ENCODE results near the gene CIDEC. TPM values are rescaled to one million over a fixed set of nuclear protein-coding genes. Genes with fewer than 3 reads are reported as not detected.

Gene CIDEC
- total RNA-seq, 2 donors from 2014 or later: 0.42 TPM; not detected in 1

- no peak for ATAC-seq (replicated peaks)
- Mint-ChIP-seq H3K27me3 (no peaks in the 10 kb centered on the region), H3K4me1 (no peaks in the 10 kb centered on the region), H3K9me3 (no peaks in the 10 kb centered on the region), H3K4me3 (no peak overlapping the region), H3K36me3 (ENCODE audit: low read depth) (peaks cover 62% of the 10 kb centered on the region), H3K27ac (no peak overlapping the region)
Observed at GRCh38 chr3:9828801-9829755, 51.0 kb downstream of the CIDEC start.

DNA sequence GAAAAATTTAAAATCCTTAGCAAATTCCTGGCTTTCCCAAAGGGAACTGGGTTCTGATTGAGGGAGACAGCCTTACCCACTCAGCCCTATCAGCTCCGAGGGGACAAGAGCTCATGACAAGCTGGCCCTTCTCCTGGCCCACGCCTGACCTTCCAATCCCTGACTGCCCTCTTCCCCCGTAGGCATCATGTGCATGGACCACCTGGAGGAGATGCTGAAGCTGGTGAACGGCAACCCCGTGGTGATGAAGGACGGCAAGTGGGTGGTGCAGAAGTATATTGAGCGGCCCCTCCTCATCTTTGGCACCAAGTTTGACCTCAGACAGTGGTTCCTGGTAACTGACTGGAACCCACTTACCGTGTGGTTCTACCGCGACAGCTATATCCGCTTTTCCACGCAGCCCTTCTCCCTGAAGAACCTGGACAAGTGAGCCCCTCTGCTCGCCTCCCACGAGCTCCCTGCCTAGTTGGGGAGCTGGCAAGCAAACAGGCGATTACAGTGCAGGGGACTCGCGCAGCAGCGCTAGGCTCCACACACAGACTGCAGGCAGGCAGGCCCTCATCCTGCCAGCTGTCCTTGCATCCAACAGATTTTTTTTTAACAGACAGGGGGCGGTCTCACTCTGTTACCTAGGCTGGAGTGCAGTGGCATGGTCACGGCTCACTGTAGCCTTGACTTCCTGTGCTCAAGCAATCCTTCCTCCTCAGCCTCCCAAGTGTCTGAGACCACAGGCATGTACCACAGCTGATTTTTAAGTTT lies 53.1 kb downstream of the CIDEC start:
- Mint-ChIP-seq H3K4me3 (no peak overlapping the region), H3K36me3 (ENCODE audit: low read depth) (peaks cover 42% of the 10 kb centered on the region), H3K27ac (no peak overlapping the region), H3K27me3 (no peaks in the 10 kb centered on the region), H3K9me3 (no peaks in the 10 kb centered on the region), H3K4me1 (no peaks in the 10 kb centered on the region)
- peak; percentile 61 for ATAC-seq (replicated peaks)

GRCh38 chr3:9825451-9826040 lies 54.5 kb downstream of the CIDEC start:
- no peak for ATAC-seq (replicated peaks)
- H3K27me3 Mint-ChIP-seq: no peaks in the 10 kb centered on the region
- no peaks in the 10 kb centered on the region for H3K4me1 Mint-ChIP-seq
- H3K4me3 Mint-ChIP-seq: no peak overlapping the region
- H3K27ac Mint-ChIP-seq: no peak overlapping the region
- no peaks in the 10 kb centered on the region for H3K9me3 Mint-ChIP-seq
- H3K36me3 Mint-ChIP-seq (ENCODE audit: low read depth): peaks cover 27% of the 10 kb centered on the region

GRCh38 chr3:9820946-9821345 lies 59.1 kb downstream of the CIDEC start:
- Mint-ChIP-seq H3K4me1 (peaks cover 6% of the 10 kb centered on the region), H3K4me3 (no peak overlapping the region), H3K9me3 (no peaks in the 10 kb centered on the region), H3K27ac (no peak overlapping the region), H3K27me3 (no peaks in the 10 kb centered on the region), H3K36me3 (ENCODE audit: low read depth) (peaks cover 7% of the 10 kb centered on the region)
- ATAC-seq (replicated peaks): no peak

GRCh38 chr3:9820543-9820942 lies 59.5 kb downstream of the CIDEC start:
- H3K4me3 Mint-ChIP-seq: no peak overlapping the region
- peaks cover 7% of the 10 kb centered on the region for H3K36me3 Mint-ChIP-seq (ENCODE audit: low read depth)
- ATAC-seq (replicated peaks): no peak
- H3K27me3 Mint-ChIP-seq: no peaks in the 10 kb centered on the region
- H3K9me3 Mint-ChIP-seq: no peaks in the 10 kb centered on the region
- H3K27ac Mint-ChIP-seq: no peak overlapping the region
- H3K4me1 Mint-ChIP-seq: peaks cover 6% of the 10 kb centered on the region

DNA sequence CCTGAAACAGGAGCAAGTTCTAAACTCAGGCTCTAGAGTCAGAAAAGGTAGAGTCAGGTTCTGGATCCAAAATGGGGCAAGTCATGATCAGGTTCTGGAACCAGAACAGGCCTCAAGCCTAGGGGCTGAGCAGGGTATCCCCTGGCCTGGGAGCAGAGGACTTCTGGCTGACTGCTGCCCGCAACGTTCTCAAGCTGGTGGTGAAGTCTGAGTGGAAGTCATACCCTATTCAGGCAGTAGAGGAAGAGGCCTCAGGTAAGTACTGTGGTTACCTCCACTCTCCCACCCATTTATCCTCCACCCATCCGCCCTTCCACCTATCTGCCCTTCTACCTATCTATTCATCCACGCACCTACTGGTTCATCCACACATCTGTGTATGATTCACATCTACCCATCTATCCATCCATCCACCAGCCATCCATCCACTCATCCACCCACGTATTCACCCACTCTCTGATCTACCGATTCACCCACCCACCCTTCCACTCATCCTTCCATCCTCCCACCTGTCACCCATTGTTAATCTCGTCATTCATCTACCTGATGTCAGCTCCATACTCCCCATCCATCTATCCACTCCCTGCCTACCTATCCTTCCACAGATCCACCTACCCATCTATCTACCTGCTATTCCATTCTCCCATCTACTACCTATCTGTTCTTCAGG lies 61.3 kb downstream of the CIDEC start:
- no peak for ATAC-seq (replicated peaks)
- H3K9me3 Mint-ChIP-seq: no peaks in the 10 kb centered on the region
- H3K4me1 Mint-ChIP-seq: peaks cover 6% of the 10 kb centered on the region
- H3K27ac Mint-ChIP-seq: peak overlapping the region; percentile 3
- H3K27me3 Mint-ChIP-seq: no peaks in the 10 kb centered on the region
- peaks cover 7% of the 10 kb centered on the region for H3K36me3 Mint-ChIP-seq (ENCODE audit: low read depth)
- no peak overlapping the region for H3K4me3 Mint-ChIP-seq

DNA sequence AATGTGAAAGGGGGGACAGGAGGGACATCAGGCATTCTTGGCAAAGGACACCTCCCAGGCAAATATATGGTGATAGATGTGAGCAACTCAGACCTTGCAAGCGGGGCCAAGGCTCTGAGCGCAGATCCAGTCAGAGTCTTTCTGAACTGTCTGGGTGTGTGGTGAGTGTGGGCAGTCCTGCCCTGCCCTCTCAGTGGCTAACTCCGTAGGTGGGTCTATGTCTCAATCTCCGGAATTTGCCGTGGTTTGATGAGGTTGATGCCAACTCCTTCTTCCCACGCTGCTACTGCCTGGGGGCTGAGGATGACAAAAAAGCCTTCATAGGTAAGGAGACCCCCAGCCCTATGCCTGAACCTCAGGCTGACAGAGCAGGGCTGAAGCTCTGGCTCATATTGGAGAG lies 62.6 kb downstream of the CIDEC start:
- peaks cover 6% of the 10 kb centered on the region for H3K4me1 Mint-ChIP-seq
- no peak overlapping the region for H3K4me3 Mint-ChIP-seq
- no peaks in the 10 kb centered on the region for H3K9me3 Mint-ChIP-seq
- ATAC-seq (replicated peaks): peak; percentile 21
- H3K27ac Mint-ChIP-seq: no peak overlapping the region
- H3K27me3 Mint-ChIP-seq: no peaks in the 10 kb centered on the region
- peaks cover 18% of the 10 kb centered on the region for H3K36me3 Mint-ChIP-seq (ENCODE audit: low read depth)

Other genes starting within 250 kb of the CIDEC start
- 10 to 100 TPM; 49.7 to 54.8 TPM for gene MTMR14, start 230.7 kb downstream of the CIDEC start, total RNA-seq
- under 1 TPM; 0.32 to 0.54 TPM for gene CPNE9, start 176.4 kb downstream of the CIDEC start, total RNA-seq
- 10 to 100 TPM; 22.7 to 31.0 TPM for gene BRPF1, start 148.5 kb downstream of the CIDEC start, total RNA-seq
- 10 to 100 TPM; 37.4 to 52.3 TPM for gene OGG1, start 130.3 kb downstream of the CIDEC start, total RNA-seq
- gene CAMK1, start 110.3 kb downstream of the CIDEC start, total RNA-seq: 10 to 100 TPM; 23.9 to 75.4 TPM
- 10 to 100 TPM; 77.8 to 81.9 TPM for gene TADA3, start 87.8 kb downstream of the CIDEC start, total RNA-seq
- 100 to 1,000 TPM; 159 to 291 TPM for gene ARPC4, start 87.2 kb downstream of the CIDEC start, total RNA-seq
- gene TTLL3, start 70.0 kb downstream of the CIDEC start, total RNA-seq: 100 to 1,000 TPM in 1 of 2 donors, 10 to 100 TPM in 1; 55.9 to 123 TPM
- 10 to 100 TPM; 65.9 to 66.9 TPM for gene RPUSD3, start 36.2 kb downstream of the CIDEC start, total RNA-seq
- 10 to 100 TPM; 22.8 to 32.0 TPM for gene JAGN1, start 10.4 kb upstream of the CIDEC start, total RNA-seq
- gene IL17RE, start 22.6 kb upstream of the CIDEC start, total RNA-seq: 10 to 100 TPM in 1 of 2 donors, 1 to 10 TPM in 1; 5.9 to 20.1 TPM
- 1 to 10 TPM; 1.2 to 3.5 TPM for gene IL17RC, start 36.8 kb upstream of the CIDEC start, total RNA-seq
- gene CRELD1, start 53.6 kb upstream of the CIDEC start, total RNA-seq: 10 to 100 TPM; 14.2 to 36.7 TPM
- 1 to 10 TPM; 3.2 to 9.1 TPM for gene PRRT3, start 72.2 kb upstream of the CIDEC start, total RNA-seq
- gene EMC3, start 106.6 kb upstream of the CIDEC start, total RNA-seq: 10 to 100 TPM; 50.3 to 59.7 TPM
- 10 to 100 TPM; 59.0 to 74.0 TPM for gene FANCD2, start 146.2 kb upstream of the CIDEC start, total RNA-seq
- gene FANCD2OS, start 228.0 kb upstream of the CIDEC start, total RNA-seq: not detected
- gene BRK1, start 235.4 kb upstream of the CIDEC start, total RNA-seq: 100 to 1,000 TPM in 1 of 2 donors, 10 to 100 TPM in 1; 93.3 to 111 TPM

Data from activated T-helper 17 cell treated with anti-CD3 and anti-CD28 coated beads, Interleukin-2, amount 50 U/mL, for 72 hours (primary cell).